Right renal cortex interstitium (tissue), 3 donors: Measurements from ENCODE around the gene HOXC13. TPM values are rescaled to one million over a fixed set of nuclear protein-coding genes. Genes with fewer than 3 reads are reported as not detected.

Experiments used
- DNase-seq, 3 donors: peaks; one replicate each; pipeline ENCODE4 v3.0.0-alpha.2; 2013; ENCODE audit warnings: low read depth in 3 of 3, low spot score in 2 of 3
- polyA plus RNA-seq, 3 donors: library from polyadenylated mRNA; unstranded; fragments of 120-200 nt; gene quantifications; one replicate each; pipeline ENCODE4 v1.2.1, GENCODE V29; 2013; ENCODE audit not compliant: insufficient read length in 3 of 3

HOXC13 gene
- polyA plus RNA-seq, 3 donors = not detected

DNA sequence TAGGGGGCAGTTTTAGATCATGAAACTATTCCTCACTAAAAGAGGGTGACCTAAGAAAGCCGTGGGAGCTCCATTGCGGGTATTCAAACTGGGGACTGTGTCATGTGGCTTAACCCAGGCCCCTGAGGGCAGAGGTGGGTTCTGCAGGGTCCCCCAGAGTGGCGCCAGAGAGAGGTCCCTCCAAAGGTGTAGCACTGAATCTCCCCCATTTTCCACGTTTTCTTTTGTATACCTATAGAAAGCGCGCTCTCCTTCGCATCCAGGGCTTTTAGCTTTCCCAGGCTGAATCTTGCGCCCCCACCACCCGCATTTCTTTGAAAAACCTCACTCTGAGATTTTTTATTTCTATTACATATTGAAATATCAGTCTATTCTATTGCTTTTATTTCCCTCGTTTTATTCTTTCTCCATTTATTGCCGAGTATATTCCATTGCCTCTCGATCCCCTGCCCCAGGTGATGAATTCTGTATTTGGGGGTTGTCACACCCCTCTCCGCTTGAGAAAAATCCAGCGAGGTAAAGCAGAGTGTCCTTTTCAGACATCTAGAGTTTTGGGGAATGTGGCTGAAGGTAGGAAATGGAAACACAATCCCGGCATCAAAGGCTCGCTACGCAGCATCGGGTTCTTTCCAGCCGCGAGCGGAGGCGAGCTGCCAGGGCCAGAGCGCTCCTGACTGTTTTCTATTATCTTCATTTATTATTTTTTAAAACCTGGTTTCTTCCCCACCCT, 870 bp upstream of the HOXC13 start:
- no peak for DNase-seq

- no peak for DNase-seq
These were observed 794 bp downstream of the HOXC13 start for GRCh38 chr12:53939141-53940108.

GRCh38 chr12:53940443-53941014, 1.9 kb downstream of the HOXC13 start:
- no peak for DNase-seq

GRCh38 chr12:53941187-53941586, 2.6 kb downstream of the HOXC13 start:
- DNase-seq = no peak

DNA sequence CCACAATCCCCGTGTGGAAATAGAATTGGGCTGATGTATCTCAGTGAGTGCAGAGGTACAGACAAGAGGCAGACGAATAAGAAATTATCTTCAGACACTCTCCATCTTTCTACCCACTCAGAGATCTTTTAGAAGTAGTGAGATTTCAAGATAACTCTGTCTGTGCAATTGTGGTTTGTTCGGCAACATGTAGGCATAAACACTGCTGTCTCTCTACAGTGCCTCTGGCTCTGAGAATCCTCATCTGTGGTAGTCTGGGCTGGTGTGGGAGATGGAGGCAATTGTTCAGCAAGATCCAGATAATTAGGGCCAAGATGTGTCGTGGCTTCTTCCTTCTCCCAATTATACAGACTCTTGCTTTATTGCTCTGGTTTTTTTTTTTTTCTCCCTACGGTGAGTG, 3.1 kb downstream of the HOXC13 start:
- DNase-seq = no peak

DNA sequence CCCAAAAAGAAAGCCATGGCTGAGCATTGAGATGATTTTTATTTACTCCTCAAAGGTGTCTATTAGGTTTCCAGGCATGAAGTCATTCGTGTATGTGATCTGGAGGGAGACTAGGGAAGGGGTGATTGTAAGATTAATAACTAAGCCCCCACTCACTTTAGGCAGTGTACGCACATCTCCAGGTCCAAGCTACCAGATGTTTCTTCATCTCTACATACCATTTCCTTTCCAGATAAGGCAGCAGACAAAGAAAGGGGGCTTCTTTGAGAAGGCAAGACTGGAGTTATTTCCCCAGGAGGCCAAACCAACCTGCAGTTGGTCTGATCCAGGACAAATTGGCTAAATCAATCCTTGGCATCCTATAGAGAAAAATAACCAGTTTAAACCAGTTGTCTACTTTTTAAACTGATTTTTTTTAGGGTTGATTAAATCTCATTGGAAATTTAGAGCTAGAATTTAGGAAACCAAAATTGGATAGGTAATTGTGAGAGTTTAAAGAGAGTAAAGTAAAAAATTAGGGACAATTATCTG, 3.9 kb downstream of the HOXC13 start:
- DNase-seq = no peak

DNA sequence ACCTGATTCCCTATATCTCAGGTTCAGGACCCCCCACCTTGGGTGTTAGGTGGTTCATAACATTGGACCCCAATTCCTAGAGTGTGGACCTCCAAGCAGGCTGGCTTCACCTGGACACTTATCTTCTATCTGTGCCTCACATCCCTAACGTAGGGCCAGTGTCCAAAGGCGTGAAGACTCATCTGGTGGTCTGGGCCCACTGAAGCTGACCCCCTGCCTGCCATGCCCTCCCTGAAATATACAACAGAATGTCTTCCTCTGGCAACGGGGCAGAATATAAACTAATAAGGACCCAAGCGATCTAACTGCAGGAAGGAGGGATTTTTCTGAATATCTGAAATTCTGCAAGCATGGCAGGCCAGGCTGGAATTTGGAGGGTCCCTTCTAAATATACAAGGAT, 5.6 kb downstream of the HOXC13 start:
- DNase-seq = no peak

DNA sequence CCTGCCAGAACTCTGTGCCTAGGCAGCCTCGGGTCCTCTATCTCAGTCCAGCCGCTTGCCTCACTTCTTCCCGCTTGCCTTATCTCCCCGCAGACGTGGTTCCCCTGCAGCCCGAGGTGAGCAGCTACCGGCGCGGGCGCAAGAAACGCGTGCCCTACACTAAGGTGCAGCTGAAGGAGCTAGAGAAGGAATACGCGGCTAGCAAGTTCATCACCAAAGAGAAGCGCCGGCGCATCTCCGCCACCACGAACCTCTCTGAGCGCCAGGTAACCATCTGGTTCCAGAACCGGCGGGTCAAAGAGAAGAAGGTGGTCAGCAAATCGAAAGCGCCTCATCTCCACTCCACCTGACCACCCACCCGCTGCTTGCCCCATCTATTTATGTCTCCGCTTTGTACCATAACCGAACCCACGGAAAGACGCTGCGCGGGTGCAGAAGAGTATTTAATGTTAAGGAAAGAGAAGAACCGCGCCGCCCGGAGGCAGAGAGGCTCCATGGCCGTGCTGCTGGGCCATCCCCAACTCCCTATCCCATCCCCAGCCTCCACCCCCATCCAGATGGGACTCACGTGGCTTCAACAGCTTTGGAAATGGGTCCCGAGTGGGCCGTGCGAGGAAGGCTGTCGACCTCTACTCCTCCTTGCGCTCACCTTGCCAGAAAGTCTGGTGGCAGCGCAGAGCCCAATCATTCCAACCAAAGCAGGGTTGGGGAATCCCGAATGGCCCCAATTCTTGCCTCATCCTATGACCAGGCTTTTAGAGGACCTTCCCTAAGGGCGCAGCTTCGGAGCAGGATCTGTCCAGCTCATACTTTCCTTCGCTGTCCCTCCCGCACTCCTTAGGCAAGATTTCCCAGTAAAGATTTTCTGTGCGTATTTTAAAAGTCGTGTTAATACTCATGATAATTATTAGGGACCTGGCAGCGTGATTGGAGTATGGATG, 6.5 kb downstream of the HOXC13 start:
- DNase-seq = no peak

DNA sequence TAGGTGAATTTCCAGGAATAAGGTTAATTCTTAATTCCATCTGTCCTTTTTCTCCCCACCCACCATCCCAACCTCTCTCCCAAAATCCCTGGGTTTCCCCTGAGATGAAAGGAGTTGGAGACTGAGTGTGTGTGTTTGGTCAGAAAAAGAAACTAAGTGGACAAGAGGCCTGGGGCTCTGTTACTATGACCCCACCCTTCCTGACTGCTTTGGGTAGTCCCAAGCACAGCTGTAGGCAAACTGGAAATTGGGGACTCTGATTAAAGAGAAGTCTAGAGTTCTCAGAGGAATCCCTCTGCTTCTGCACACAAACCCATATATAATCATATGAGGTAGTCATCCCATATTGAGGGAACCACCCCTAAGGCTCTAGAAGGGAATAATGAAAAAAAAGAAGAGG, 9.1 kb downstream of the HOXC13 start:
- no peak for DNase-seq

GRCh38 chr12:53948650-53949593, 10.3 kb downstream of the HOXC13 start:
- DNase-seq = no peak

GRCh38 chr12:53949631-53950436, 11.2 kb downstream of the HOXC13 start:
- no peak for DNase-seq

DNA sequence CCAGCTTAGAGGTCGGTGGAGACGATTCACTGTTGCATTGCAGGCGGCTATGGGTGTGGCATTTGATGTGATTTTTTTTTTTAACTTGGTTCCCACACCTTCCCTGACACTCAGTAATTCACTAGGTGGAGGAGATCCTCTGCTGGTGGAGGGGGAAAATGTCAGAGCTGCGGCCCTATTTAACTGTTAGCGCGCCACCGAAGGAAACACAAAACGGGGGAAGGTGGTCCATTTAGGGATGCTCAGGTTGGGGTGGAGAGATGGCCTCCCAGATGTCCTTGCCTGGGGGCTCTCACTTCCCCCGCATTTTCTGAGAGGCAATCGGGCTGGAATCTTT, 11.8 kb downstream of the HOXC13 start:
- no peak for DNase-seq

GRCh38 chr12:53950789-53951576, 12.4 kb downstream of the HOXC13 start:
- DNase-seq = no peak

DNA sequence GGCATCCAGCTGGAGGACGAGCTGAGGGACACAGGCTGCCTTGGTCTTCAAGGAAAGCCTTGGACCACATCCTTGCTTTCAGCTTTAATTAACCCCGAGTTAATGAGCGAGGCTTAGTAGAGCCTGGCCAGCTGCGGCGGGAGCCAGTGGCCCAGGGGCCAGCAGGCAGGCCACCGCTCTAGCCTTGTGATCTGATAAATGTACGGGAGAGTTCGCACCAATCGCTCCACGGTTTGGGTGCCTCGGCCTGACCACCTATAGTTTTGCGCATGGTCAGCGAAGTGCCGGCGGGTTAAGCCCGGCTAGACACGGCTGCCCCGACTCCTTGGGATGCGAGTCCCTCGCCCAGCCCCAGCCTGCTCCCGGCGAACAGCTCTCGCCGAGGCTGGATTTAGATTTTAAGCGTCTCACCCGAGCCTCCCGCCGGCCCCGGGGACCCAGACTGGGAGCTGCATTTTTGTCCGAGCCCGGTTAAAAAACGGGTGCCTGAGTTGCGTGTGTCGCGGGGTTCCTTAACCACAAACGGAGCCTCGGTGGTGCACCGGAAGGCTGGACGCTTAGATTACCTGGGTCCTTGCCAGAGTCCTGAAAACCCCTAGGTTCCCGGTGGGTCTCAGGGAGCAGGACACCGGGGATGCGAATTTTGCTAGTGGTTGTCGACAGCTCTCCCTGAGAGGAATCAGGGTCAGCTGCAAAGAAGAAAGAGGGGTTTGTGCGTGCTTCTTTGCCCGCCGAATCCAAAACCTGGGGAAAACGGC, 13.1 kb downstream of the HOXC13 start:
- no peak for DNase-seq

DNA sequence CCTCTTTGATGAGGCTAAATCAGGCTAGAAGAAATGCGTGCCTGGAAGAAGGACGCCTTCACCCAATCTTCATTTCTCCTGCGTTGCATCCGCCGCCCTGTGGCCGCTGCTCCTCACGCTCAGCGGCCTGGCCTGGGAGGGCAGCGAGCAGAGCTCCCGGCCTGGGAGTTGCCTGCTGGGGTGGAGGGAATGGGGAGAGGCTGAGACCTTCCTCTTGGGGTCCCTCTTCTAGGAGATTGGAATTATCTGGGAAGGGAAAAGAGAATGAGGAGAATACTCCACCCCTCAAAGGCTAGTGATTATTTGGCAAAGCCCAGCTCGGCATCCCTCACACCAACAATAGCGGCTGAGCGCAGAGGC, 13.7 kb downstream of the HOXC13 start:
- no peak for DNase-seq

GRCh38 chr12:53952871-53953734, 14.5 kb downstream of the HOXC13 start:
- no peak for DNase-seq
